PC-3 (cell line): ENCODE results near the gene FILIP1L. TPM values are rescaled to one million over a fixed set of nuclear protein-coding genes. Genes with fewer than 3 reads are reported as not detected.

Experiments
- ATAC-seq: fragments of 200-7000 bp; cut with Tn5 transposase; 2 replicates; pipeline ENCODE4 v1.9.1; 2020; ENCODE audit warnings: mild to moderate bottlenecking, moderate library complexity
- BruUV-seq: library from RNA; stranded (reverse); fragments of 400-500 nt; replicated peaks from 2 replicates; lab custom pipeline; 2021; lab: Mats Ljungman, UMichigan
- CTCF ChIA-PET: fragments of 300-600 bp; sonication (Branson Sonifier 250); formaldehyde crosslinking; loops from one replicate; lab custom pipeline; 2022; ENCODE audit warnings: antibody characterized with exemption; lab: Charles Lee
- POLR2A ChIA-PET: fragments of 300-600 bp; sonication (Branson Sonifier 250); formaldehyde crosslinking; loops from one replicate; lab custom pipeline; 2022; ENCODE audit warnings: antibody characterized with exemption; ENCODE audit not compliant: unreplicated experiment; lab: Charles Lee
- DNase-seq: peaks from one replicate; pipeline ENCODE4 v3.0.0-alpha.2; 2015
- H2AFZ ChIP-seq: fragments of 300-600 bp; sonication (generic); 2 replicates; pipeline ENCODE4 v1.6.0; 2016; ENCODE audit warnings: antibody characterized with exemption, low read length
- H3F3A ChIP-seq: fragments of 300-600 bp; sonication (generic); one replicate; pipeline ENCODE4 v1.6.0; 2017; ENCODE audit warnings: antibody characterized with exemption, low read length, control low read depth, mild to moderate bottlenecking; ENCODE audit not compliant: unreplicated experiment
- H3K27ac ChIP-seq: fragments of 300-600 bp; sonication (generic); 2 replicates; pipeline ENCODE4 v1.5.1; 2016; ENCODE audit warnings: mild to moderate bottlenecking, low read length
- H3K27me3 ChIP-seq: fragments of 300-600 bp; sonication (generic); 2 replicates; pipeline ENCODE4 v1.6.1; 2016; ENCODE audit warnings: low read length, mixed read lengths
- H3K36me3 ChIP-seq: fragments of 300-600 bp; sonication (generic); 2 replicates; pipeline ENCODE4 v1.6.1; 2016; ENCODE audit warnings: low read depth, mixed run types, low read length, mixed read lengths
- H3K4me1 ChIP-seq: fragments of 300-600 bp; sonication (generic); 2 replicates; pipeline ENCODE4 v1.5.1; 2016; ENCODE audit warnings: low read length; ENCODE audit not compliant: insufficient read depth
- H3K4me2 ChIP-seq: fragments of 300-600 bp; sonication (generic); 2 replicates; pipeline ENCODE4 v1.6.0; 2016; ENCODE audit warnings: low read length
- H3K4me3 ChIP-seq: fragments of 300-600 bp; sonication (generic); 2 replicates; pipeline ENCODE4 v1.5.1; 2016; ENCODE audit warnings: mild to moderate bottlenecking, low read length, mixed read lengths
- H3K79me2 ChIP-seq: fragments of 300-600 bp; sonication (generic); 2 replicates; pipeline ENCODE4 v1.6.1; 2017; ENCODE audit warnings: low read length, mixed read lengths
- H3K9ac ChIP-seq: fragments of 300-600 bp; sonication (generic); 2 replicates; pipeline ENCODE4 v1.6.0; 2016; ENCODE audit warnings: mild to moderate bottlenecking, low read length
- H3K9me2 ChIP-seq: fragments of 300-600 bp; sonication (generic); replicated peaks from 2 replicates; pipeline ENCODE4 v1.6.1; 2016; ENCODE audit warnings: mixed run types, low read length, mixed read lengths
- H3K9me3 ChIP-seq: fragments of 300-600 bp; sonication (generic); 2 replicates; pipeline ENCODE4 v1.6.1; 2016; ENCODE audit warnings: low read length, mixed read lengths
- H4K20me1 ChIP-seq: fragments of 300-600 bp; sonication (generic); 2 replicates; pipeline ENCODE4 v1.6.1; 2016; ENCODE audit warnings: low read length, mixed read lengths
- EZH2 ChIP-seq: fragments of 300-600 bp; sonication (generic); IDR thresholded peaks from one replicate; pipeline ENCODE4 v1.6.1; 2017; ENCODE audit warnings: antibody characterized with exemption, mild to moderate bottlenecking, low read length; ENCODE audit not compliant: unreplicated experiment
- EZH2phosphoT487 ChIP-seq: fragments of 300-600 bp; sonication (generic); IDR thresholded peaks from 2 replicates; pipeline ENCODE4 v1.6.1; 2018; ENCODE audit warnings: mild to moderate bottlenecking, antibody characterized with exemption, low read length, borderline replicate concordance
- intact Hi-C: fragments of 100-400 bp; cut with micrococcal nuclease; formaldehyde crosslinking; loops from 2 replicates; pipeline ENCODE4 v1.9.0; 2023
- total RNA-seq: library from RNA; depleted of rRNA; stranded (reverse); fragments of >200 nt; gene quantifications from 2 replicates; pipeline ENCODE4 v1.2.3, GENCODE V29; 2014
- TF ChIP-seq, protein P1 (sequence below): fragments of 300-600 bp; sonication (generic); conservative IDR thresholded peaks from 2 replicates; pipeline ENCODE4 v1.5.1; 2017; ENCODE audit warnings: antibody characterized with exemption, low read depth, mild to moderate bottlenecking, low read length

Gene FILIP1L
- total RNA-seq, 1 experiment from 2014 or later, result not detected

GRCh38 chr3:99954914-99955644 lies 159.2 kb downstream of the FILIP1L start:
- no peaks in the 10 kb centered on the region for H3K9me2 ChIP-seq
- H3F3A ChIP-seq, result no peaks in the 10 kb centered on the region
- TF ChIP-seq, protein P1, sequence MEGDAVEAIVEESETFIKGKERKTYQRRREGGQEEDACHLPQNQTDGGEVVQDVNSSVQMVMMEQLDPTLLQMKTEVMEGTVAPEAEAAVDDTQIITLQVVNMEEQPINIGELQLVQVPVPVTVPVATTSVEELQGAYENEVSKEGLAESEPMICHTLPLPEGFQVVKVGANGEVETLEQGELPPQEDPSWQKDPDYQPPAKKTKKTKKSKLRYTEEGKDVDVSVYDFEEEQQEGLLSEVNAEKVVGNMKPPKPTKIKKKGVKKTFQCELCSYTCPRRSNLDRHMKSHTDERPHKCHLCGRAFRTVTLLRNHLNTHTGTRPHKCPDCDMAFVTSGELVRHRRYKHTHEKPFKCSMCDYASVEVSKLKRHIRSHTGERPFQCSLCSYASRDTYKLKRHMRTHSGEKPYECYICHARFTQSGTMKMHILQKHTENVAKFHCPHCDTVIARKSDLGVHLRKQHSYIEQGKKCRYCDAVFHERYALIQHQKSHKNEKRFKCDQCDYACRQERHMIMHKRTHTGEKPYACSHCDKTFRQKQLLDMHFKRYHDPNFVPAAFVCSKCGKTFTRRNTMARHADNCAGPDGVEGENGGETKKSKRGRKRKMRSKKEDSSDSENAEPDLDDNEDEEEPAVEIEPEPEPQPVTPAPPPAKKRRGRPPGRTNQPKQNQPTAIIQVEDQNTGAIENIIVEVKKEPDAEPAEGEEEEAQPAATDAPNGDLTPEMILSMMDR, result no peak
- TF ChIP-seq EZH2 (no peak), EZH2phosphoT487 (no peak)
- H3K9ac ChIP-seq, result no peak overlapping the region
- CTCF ChIA-PET, result no interaction called here
- no TSS peak for BruUV-seq
- POLR2A ChIA-PET, result no interaction called here
- DNase-seq, result no peak
- H4K20me1 ChIP-seq, result no peaks in the 10 kb centered on the region
- no peak overlapping the region for H3K27ac ChIP-seq
- no peaks in the 10 kb centered on the region for H3K27me3 ChIP-seq
- no peak for ATAC-seq
- no peak overlapping the region for H2AFZ ChIP-seq
- H3K4me1 ChIP-seq, result peaks cover 5% of the 10 kb centered on the region
- H3K79me2 ChIP-seq, result no peaks in the 10 kb centered on the region
- no peak overlapping the region for H3K4me2 ChIP-seq
- no peak overlapping the region for H3K4me3 ChIP-seq
- intact Hi-C loops, result no loop called here
- H3K9me3 ChIP-seq, result no peaks in the 10 kb centered on the region
- H3K36me3 ChIP-seq, result no peaks in the 10 kb centered on the region

DNA sequence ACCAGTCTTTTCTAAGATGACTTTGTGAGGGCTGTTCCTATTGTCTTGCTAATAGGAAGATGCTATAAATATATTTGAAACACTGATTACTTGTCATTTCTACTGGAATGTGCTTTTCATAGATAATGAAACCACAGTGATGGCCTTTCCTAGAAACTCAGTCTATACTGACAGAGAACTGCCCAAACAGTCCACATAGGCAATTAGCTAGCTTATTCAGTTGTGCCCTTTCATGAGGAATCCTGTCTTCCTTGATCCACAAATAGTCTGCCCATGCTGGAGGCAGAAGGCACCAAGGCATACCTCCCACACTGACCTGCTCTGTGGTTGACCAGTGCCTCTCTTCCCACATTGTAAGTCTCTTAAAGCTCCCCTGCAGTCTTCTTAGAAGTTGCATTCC lies 160.7 kb downstream of the FILIP1L start:
- no peaks in the 10 kb centered on the region for H3K27me3 ChIP-seq
- no peak overlapping the region for H3K4me2 ChIP-seq
- H3K9me2 ChIP-seq, result no peaks in the 10 kb centered on the region
- CTCF ChIA-PET, result interaction anchor here (0.6 kb wide), 1 partner anchor 111 kb away, joined by 4 read pairs; no protein-coding TSS in a partner anchor
- H2AFZ ChIP-seq, result no peak overlapping the region
- POLR2A ChIA-PET, result no interaction called here
- H3K4me1 ChIP-seq, result peaks cover 9% of the 10 kb centered on the region
- no peak for TF ChIP-seq EZH2
- TF ChIP-seq, protein P1, result no peak
- TF ChIP-seq EZH2phosphoT487, result no peak
- H3K9me3 ChIP-seq, result no peaks in the 10 kb centered on the region
- no TSS peak for BruUV-seq
- no peaks in the 10 kb centered on the region for H4K20me1 ChIP-seq
- DNase-seq (no peak), ATAC-seq (no peak)
- no peak overlapping the region for H3K4me3 ChIP-seq
- no peak overlapping the region for H3K27ac ChIP-seq
- intact Hi-C loops, result no loop called here
- H3F3A ChIP-seq, result no peaks in the 10 kb centered on the region
- H3K36me3 ChIP-seq, result no peaks in the 10 kb centered on the region
- no peaks in the 10 kb centered on the region for H3K79me2 ChIP-seq
- no peak overlapping the region for H3K9ac ChIP-seq

- DNase-seq (peak; percentile 49), ATAC-seq (no peak)
- Histone ChIP-seq H3K9me3 (no peaks in the 10 kb centered on the region), H3K36me3 (no peaks in the 10 kb centered on the region), H2AFZ (no peak overlapping the region), H3K27me3 (no peaks in the 10 kb centered on the region), H4K20me1 (no peaks in the 10 kb centered on the region), H3K79me2 (no peaks in the 10 kb centered on the region), H3K9ac (no peak overlapping the region), H3K9me2 (no peaks in the 10 kb centered on the region), H3F3A (no peaks in the 10 kb centered on the region), H3K4me1 (peaks cover 9% of the 10 kb centered on the region), H3K4me3 (no peak overlapping the region), H3K4me2 (no peak overlapping the region), H3K27ac (no peak overlapping the region)
- TF ChIP-seq EZH2, result no peak
- no peak for TF ChIP-seq EZH2phosphoT487
- TF ChIP-seq, protein P1, result no peak
- no TSS peak for BruUV-seq
- intact Hi-C loops, result no loop called here
- CTCF ChIA-PET, result no interaction called here
- POLR2A ChIA-PET, result no interaction called here
These were observed 162.0 kb downstream of the FILIP1L start for GRCh38 chr3:99952306-99952705.
